Glutamatergic neuron (in vitro differentiated cells): ENCODE results near the gene OBSL1. TPM values are rescaled to one million over a fixed set of nuclear protein-coding genes. Genes with fewer than 3 reads are reported as not detected.

Source experiments
- DNase-seq: peaks from one replicate; pipeline ENCODE4 v3.0.0; 2022
- H3K27ac Mint-ChIP-seq: one replicate; pipeline ENCODE4 v1.8.0; 2020; ENCODE audit warnings: mild to moderate bottlenecking, mixed read lengths, inconsistent platforms; ENCODE audit not compliant: unreplicated experiment
- H3K27me3 Mint-ChIP-seq: one replicate; pipeline ENCODE4 v1.8.0; 2020; ENCODE audit warnings: mild to moderate bottlenecking, moderate library complexity, mixed read lengths, inconsistent platforms; ENCODE audit not compliant: unreplicated experiment
- H3K36me3 Mint-ChIP-seq: one replicate; pipeline ENCODE4 v1.8.0; 2020; ENCODE audit warnings: mild to moderate bottlenecking, mixed read lengths, inconsistent platforms; ENCODE audit not compliant: unreplicated experiment
- H3K4me1 Mint-ChIP-seq: one replicate; pipeline ENCODE4 v1.8.0; 2020; ENCODE audit warnings: mild to moderate bottlenecking, low read depth, mixed read lengths, inconsistent platforms; ENCODE audit not compliant: unreplicated experiment
- H3K4me3 Mint-ChIP-seq: one replicate; pipeline ENCODE4 v1.8.0; 2020; ENCODE audit warnings: mild to moderate bottlenecking, mixed read lengths, inconsistent platforms; ENCODE audit not compliant: unreplicated experiment
- H3K9me3 Mint-ChIP-seq: one replicate; pipeline ENCODE4 v1.8.0; 2020; ENCODE audit warnings: mild to moderate bottlenecking, moderate library complexity, mixed read lengths, inconsistent platforms; ENCODE audit not compliant: unreplicated experiment
- microRNA-seq: library from miRNA; unstranded; fragments of <30 nt; microRNA quantifications from one replicate; pipeline ENCODE4, GENCODE V29; 2020; ENCODE audit not compliant: unreplicated experiment
- total RNA-seq: library from RNA; stranded (reverse); fragmentation: NEBNext Ultra II Directional; extraction: Animal tissue kit (Norgen Biotek cat#: 25700); gene quantifications from one replicate; pipeline ENCODE4 v1.2.1, GENCODE V29; 2021; ENCODE audit not compliant: unreplicated experiment
- TF ChIP-seq, protein P1 (sequence below): fragments of 200-600 bp; sonication (generic); IDR thresholded peaks from one replicate; pipeline ENCODE4 v1.5.0; 2021; ENCODE audit not compliant: partially characterized antibody, unreplicated experiment

The OBSL1 gene
- total RNA-seq, 1 donor from 2014 or later: 47.9 TPM

- H3K27ac Mint-ChIP-seq: no peak overlapping the region
- TF ChIP-seq, protein P1, sequence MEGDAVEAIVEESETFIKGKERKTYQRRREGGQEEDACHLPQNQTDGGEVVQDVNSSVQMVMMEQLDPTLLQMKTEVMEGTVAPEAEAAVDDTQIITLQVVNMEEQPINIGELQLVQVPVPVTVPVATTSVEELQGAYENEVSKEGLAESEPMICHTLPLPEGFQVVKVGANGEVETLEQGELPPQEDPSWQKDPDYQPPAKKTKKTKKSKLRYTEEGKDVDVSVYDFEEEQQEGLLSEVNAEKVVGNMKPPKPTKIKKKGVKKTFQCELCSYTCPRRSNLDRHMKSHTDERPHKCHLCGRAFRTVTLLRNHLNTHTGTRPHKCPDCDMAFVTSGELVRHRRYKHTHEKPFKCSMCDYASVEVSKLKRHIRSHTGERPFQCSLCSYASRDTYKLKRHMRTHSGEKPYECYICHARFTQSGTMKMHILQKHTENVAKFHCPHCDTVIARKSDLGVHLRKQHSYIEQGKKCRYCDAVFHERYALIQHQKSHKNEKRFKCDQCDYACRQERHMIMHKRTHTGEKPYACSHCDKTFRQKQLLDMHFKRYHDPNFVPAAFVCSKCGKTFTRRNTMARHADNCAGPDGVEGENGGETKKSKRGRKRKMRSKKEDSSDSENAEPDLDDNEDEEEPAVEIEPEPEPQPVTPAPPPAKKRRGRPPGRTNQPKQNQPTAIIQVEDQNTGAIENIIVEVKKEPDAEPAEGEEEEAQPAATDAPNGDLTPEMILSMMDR: no peak
- peaks cover 14% of the 10 kb centered on the region for H3K9me3 Mint-ChIP-seq
- no peak for DNase-seq
- peaks cover 33% of the 10 kb centered on the region for H3K4me1 Mint-ChIP-seq
- no peak overlapping the region for H3K4me3 Mint-ChIP-seq
- peaks cover 16% of the 10 kb centered on the region for H3K27me3 Mint-ChIP-seq
- no peaks in the 10 kb centered on the region for H3K36me3 Mint-ChIP-seq
Measured at GRCh38 chr2:219502618-219503017, 68.7 kb downstream of the OBSL1 start.

- peaks cover 20% of the 10 kb centered on the region for H3K27me3 Mint-ChIP-seq
- H3K36me3 Mint-ChIP-seq: no peaks in the 10 kb centered on the region
- H3K4me3 Mint-ChIP-seq: no peak overlapping the region
- H3K27ac Mint-ChIP-seq: no peak overlapping the region
- DNase-seq: no peak
- peaks cover 29% of the 10 kb centered on the region for H3K4me1 Mint-ChIP-seq
- TF ChIP-seq, protein P1: no peak
- H3K9me3 Mint-ChIP-seq: peaks cover 14% of the 10 kb centered on the region
Measured at GRCh38 chr2:219501849-219502248, 69.5 kb downstream of the OBSL1 start.

Small RNAs within 50 kb of the gene (microRNA-seq; reads per million reads assigned to microRNA genes)
- 3.7 reads per million, percentile 27 among the genes with 10 or more reads in this experiment for gene MIR3132

Other genes with a start within 250 kb of the OBSL1 start
- not detected for gene RESP18, start 238.8 kb downstream of the OBSL1 start, total RNA-seq
- gene DNPEP, start 183.6 kb downstream of the OBSL1 start, total RNA-seq: 19.8 TPM
- 1.3 TPM for gene DES, start 153.2 kb downstream of the OBSL1 start, total RNA-seq
- 92.9 TPM for gene SPEG, start 136.7 kb downstream of the OBSL1 start, total RNA-seq
- 23.2 TPM for gene GMPPA, start 72.6 kb downstream of the OBSL1 start, total RNA-seq
- 5.4 TPM for gene ASIC4, start 57.1 kb downstream of the OBSL1 start, total RNA-seq
- gene CHPF, start 27.7 kb downstream of the OBSL1 start, total RNA-seq: 31.1 TPM
- 40.9 TPM for gene TMEM198, start 27.5 kb downstream of the OBSL1 start, total RNA-seq
- not detected for gene INHA, start 771 bp upstream of the OBSL1 start, total RNA-seq
- gene STK11IP, start 26.3 kb upstream of the OBSL1 start, total RNA-seq: 34.5 TPM
- 24.4 TPM for gene SLC4A3, start 56.1 kb upstream of the OBSL1 start, total RNA-seq